Liver (tissue), 3 donors: ENCODE results near the gene RNU1-2.
"Not testable (repeated sequence)": the region's sequence is repeated elsewhere in the genome, so short reads cannot be mapped to it uniquely, and the experiment has no call there.

ENCODE experiments used
- JUND ChIP-seq, 2 donors: IDR thresholded peaks; 2 replicates each; pipeline ENCODE4 v1.6.1; 2016; ENCODE audit warnings: antibody characterized with exemption in 2 of 2
- RAD21 ChIP-seq, 2 donors: IDR thresholded peaks; 2 replicates each; pipeline ENCODE4 v1.6.1; 2016; ENCODE audit warnings: antibody characterized with exemption in 2 of 2, mild to moderate bottlenecking in 2 of 2
- SP1 ChIP-seq: IDR thresholded peaks from 2 replicates; pipeline ENCODE4 v1.6.1; 2018; ENCODE audit warnings: antibody characterized with exemption, mild to moderate bottlenecking
- TAF1 ChIP-seq: conservative IDR thresholded peaks from 2 replicates; pipeline ENCODE4 v1.6.1; 2016; ENCODE audit warnings: antibody characterized with exemption, mild to moderate bottlenecking
- TF ChIP-seq, protein P1 (sequence below): IDR thresholded peaks from 2 replicates; pipeline ENCODE4 v1.6.1; 2016; ENCODE audit warnings: antibody characterized with exemption, mild to moderate bottlenecking
- TF ChIP-seq, protein P2 (sequence below): fragments of 150-350 bp; IDR thresholded peaks from 2 replicates; pipeline ENCODE4 v1.5.1; 2017; ENCODE audit warnings: improper control_type of control experiment, low read depth, low read length; ENCODE audit not compliant: missing input control
- TF ChIP-seq, protein P3 (sequence below): IDR thresholded peaks from 2 replicates; pipeline ENCODE4 v1.6.1; 2016; ENCODE audit warnings: antibody characterized with exemption
- donor health status: healthy.
- donor health status: healthy.

DNA sequence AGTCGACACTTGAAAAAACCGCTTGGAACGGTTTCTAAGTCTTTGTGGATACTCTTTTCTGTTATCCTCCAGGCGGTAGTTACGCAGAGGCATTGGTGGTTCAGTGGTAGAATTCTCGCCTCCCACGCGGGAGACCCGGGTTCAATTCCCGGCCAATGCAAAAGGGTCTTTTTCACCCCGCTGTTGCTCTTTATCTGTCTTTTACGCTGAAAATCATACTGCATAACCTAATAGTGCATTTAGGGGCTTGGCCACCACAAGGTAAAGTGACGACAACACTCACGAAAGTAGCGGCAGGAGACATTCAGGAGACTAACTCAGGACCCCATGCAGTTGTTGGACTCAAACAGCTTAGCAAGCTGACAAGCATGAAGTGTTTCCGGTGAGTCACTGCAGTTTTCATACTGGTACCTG, 33.9 kb upstream of the RNU1-2 start:
- TF ChIP-seq, protein P1, sequence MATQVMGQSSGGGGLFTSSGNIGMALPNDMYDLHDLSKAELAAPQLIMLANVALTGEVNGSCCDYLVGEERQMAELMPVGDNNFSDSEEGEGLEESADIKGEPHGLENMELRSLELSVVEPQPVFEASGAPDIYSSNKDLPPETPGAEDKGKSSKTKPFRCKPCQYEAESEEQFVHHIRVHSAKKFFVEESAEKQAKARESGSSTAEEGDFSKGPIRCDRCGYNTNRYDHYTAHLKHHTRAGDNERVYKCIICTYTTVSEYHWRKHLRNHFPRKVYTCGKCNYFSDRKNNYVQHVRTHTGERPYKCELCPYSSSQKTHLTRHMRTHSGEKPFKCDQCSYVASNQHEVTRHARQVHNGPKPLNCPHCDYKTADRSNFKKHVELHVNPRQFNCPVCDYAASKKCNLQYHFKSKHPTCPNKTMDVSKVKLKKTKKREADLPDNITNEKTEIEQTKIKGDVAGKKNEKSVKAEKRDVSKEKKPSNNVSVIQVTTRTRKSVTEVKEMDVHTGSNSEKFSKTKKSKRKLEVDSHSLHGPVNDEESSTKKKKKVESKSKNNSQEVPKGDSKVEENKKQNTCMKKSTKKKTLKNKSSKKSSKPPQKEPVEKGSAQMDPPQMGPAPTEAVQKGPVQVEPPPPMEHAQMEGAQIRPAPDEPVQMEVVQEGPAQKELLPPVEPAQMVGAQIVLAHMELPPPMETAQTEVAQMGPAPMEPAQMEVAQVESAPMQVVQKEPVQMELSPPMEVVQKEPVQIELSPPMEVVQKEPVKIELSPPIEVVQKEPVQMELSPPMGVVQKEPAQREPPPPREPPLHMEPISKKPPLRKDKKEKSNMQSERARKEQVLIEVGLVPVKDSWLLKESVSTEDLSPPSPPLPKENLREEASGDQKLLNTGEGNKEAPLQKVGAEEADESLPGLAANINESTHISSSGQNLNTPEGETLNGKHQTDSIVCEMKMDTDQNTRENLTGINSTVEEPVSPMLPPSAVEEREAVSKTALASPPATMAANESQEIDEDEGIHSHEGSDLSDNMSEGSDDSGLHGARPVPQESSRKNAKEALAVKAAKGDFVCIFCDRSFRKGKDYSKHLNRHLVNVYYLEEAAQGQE = not testable (repeated sequence)
- TF ChIP-seq, protein P2, sequence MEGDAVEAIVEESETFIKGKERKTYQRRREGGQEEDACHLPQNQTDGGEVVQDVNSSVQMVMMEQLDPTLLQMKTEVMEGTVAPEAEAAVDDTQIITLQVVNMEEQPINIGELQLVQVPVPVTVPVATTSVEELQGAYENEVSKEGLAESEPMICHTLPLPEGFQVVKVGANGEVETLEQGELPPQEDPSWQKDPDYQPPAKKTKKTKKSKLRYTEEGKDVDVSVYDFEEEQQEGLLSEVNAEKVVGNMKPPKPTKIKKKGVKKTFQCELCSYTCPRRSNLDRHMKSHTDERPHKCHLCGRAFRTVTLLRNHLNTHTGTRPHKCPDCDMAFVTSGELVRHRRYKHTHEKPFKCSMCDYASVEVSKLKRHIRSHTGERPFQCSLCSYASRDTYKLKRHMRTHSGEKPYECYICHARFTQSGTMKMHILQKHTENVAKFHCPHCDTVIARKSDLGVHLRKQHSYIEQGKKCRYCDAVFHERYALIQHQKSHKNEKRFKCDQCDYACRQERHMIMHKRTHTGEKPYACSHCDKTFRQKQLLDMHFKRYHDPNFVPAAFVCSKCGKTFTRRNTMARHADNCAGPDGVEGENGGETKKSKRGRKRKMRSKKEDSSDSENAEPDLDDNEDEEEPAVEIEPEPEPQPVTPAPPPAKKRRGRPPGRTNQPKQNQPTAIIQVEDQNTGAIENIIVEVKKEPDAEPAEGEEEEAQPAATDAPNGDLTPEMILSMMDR = not testable (repeated sequence)
- TF ChIP-seq RAD21 (IDR thresholded peaks at IDR 0.05); TAF1; JUND (IDR thresholded peaks at IDR 0.05); SP1: not testable (repeated sequence)
- TF ChIP-seq, protein P3, sequence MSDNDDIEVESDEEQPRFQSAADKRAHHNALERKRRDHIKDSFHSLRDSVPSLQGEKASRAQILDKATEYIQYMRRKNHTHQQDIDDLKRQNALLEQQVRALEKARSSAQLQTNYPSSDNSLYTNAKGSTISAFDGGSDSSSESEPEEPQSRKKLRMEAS = not testable (repeated sequence)
